ACHN (cell line): ENCODE measurements around the gene LINGO1.

ENCODE experiments used
- DNase-seq: peaks from one replicate; pipeline ENCODE4 v3.0.0-alpha.2; 2015
- in situ Hi-C: cut with HindIII; loops from 2 replicates; pipeline ENCODE4 v1.10.0; 2017; ENCODE audit warnings: low sequenced_read_pairs, low pct_ligation_motif_present, low pct_unique_long_range_greater_than_20kb

Gene LINGO1

GRCh38 chr15:77634266-77634962 is 1.7 kb upstream of the LINGO1 start:
- in situ Hi-C loops: no loop called here
- peak; percentile 66 for DNase-seq

- DNase-seq: no peak
- in situ Hi-C loops: no loop called here
Observed at GRCh38 chr15:77633913-77634265, 1.2 kb upstream of the LINGO1 start.

- DNase-seq: peak; percentile 79
- in situ Hi-C loops: no loop called here
Observed at GRCh38 chr15:77633134-77633912, 611 bp upstream of the LINGO1 start.

GRCh38 chr15:77631745-77632533 is 773 bp downstream of the LINGO1 start:
- no peak for DNase-seq
- in situ Hi-C loops: no loop called here

- in situ Hi-C loops: no loop called here
Observed at GRCh38 chr15:77630956-77631744, 1.6 kb downstream of the LINGO1 start.

GRCh38 chr15:77630056-77630455 is 2.7 kb downstream of the LINGO1 start:
- no peak for DNase-seq
- in situ Hi-C loops: no loop called here

More at GRCh38 chr15:77630956-77631744, 1.6 kb downstream of the LINGO1 start:
- peak; percentile 36 for DNase-seq

GRCh38 chr15:77629070-77630030 is 3.4 kb downstream of the LINGO1 start:
- DNase-seq: no peak
- in situ Hi-C loops: no loop called here

GRCh38 chr15:77628010-77628409 is 4.7 kb downstream of the LINGO1 start:
- DNase-seq: no peak
- in situ Hi-C loops: no loop called here

- DNase-seq: no peak
- in situ Hi-C loops: no loop called here
Observed at GRCh38 chr15:77627581-77627980, 5.1 kb downstream of the LINGO1 start.

GRCh38 chr15:77627067-77627466 is 5.6 kb downstream of the LINGO1 start:
- DNase-seq: no peak
- in situ Hi-C loops: no loop called here

- in situ Hi-C loops: no loop called here
Observed at GRCh38 chr15:77626002-77626401, 6.7 kb downstream of the LINGO1 start.

GRCh38 chr15:77625376-77625775 is 7.3 kb downstream of the LINGO1 start:
- no peak for DNase-seq
- in situ Hi-C loops: no loop called here

More at GRCh38 chr15:77626002-77626401, 6.7 kb downstream of the LINGO1 start:
- DNase-seq: no peak

GRCh38 chr15:77624868-77625267 is 7.8 kb downstream of the LINGO1 start:
- in situ Hi-C loops: no loop called here
- no peak for DNase-seq

- no peak for DNase-seq
- in situ Hi-C loops: no loop called here
Observed at GRCh38 chr15:77623755-77624524, 8.8 kb downstream of the LINGO1 start.

- in situ Hi-C loops: no loop called here
- DNase-seq: no peak
Observed at GRCh38 chr15:77622934-77623754, 9.6 kb downstream of the LINGO1 start.
